ENCODE results near the gene ABCA1.

ABCA1 gene

DNA sequence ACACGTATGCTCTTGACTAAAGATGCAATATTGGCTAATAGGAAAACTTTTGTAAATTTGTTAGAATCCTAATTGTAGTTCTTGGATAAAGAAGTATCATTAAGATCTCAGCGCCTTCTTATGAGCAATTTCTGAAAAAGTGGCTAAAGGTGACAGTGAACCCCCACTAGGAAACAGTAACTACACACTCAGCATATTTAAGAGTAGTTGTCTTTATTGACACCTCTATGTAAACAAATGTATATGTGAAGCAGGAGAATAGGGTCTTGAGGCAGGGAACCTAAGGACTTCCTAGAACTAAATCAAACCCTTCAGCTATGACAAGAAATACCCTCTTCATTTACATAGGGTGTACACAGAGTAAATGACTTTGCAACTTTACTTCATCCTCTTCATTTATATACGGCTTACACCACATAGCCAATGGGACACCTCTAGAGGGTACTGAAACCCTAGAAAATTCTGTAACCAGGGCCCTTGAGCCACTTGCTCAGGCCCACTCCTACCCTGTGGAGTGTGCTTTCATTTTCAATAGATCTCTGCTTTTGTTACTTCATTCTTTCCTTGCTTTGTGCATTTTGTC, 177.7 kb downstream of the ABCA1 start:
- Histone ChIP-seq H3K27ac (no peak overlapping the region), H3K27me3 (no peaks in the 10 kb centered on the region), H3K9me3 (no peaks in the 10 kb centered on the region), H3K4me3 (no peak overlapping the region), H3K36me3 (peaks cover 8 to 28% (median 11%) of the 10 kb centered on the region in 3 donors), H3K4me1 (peaks cover 0 to 24% (median 6%) of the 10 kb centered on the region in 4 donors)
- intact Hi-C loops (cut with DNase I; ENCODE audit: low total_unique reads) = no loop called here
- TF ChIP-seq, protein P1, sequence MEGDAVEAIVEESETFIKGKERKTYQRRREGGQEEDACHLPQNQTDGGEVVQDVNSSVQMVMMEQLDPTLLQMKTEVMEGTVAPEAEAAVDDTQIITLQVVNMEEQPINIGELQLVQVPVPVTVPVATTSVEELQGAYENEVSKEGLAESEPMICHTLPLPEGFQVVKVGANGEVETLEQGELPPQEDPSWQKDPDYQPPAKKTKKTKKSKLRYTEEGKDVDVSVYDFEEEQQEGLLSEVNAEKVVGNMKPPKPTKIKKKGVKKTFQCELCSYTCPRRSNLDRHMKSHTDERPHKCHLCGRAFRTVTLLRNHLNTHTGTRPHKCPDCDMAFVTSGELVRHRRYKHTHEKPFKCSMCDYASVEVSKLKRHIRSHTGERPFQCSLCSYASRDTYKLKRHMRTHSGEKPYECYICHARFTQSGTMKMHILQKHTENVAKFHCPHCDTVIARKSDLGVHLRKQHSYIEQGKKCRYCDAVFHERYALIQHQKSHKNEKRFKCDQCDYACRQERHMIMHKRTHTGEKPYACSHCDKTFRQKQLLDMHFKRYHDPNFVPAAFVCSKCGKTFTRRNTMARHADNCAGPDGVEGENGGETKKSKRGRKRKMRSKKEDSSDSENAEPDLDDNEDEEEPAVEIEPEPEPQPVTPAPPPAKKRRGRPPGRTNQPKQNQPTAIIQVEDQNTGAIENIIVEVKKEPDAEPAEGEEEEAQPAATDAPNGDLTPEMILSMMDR (IDR thresholded peaks at IDR 0.05) = no peak
- no peak for DNase-seq

DNA sequence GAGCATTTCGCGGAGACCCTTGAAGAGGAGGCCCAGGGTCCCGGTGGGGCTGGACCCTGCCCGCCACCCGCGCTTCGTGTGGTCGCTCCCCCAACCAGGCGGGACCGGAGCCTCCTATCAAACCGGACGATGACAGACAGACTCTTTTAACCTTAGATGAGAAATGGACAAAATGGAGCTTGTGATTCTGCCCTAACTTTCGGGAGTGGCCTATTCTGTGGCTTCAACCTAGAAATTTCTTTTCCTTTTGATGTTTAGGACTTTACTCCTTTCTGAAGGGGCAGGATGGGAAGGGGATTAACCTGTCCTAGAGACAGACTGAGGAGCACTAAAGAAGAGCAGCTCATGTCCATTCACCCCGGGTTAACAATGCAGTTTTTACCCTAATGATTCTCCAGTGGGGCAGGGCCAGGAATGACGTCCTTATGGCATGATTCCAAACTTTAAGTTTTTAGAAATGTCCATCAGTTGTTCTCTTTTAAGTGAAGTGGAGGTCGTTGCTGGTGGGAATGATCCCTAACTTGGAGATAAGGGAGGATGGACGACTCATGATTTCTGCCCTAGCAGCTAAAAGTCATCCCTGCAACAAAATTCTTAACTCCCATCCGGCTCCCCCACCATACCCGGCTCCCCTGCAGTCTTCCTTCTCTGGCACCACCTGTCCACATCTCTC, 179.5 kb downstream of the ABCA1 start:
- no peak for DNase-seq
- intact Hi-C loops (cut with DNase I; ENCODE audit: low total_unique reads) = loop anchor here (10.0 kb wide), 1 partner anchor 654 kb away; the partner anchor contains the start of gene SMC2
- TF ChIP-seq, protein P1 (IDR thresholded peaks at IDR 0.05) = no peak
- H3K9me3 ChIP-seq = no peaks in the 10 kb centered on the region
- H3K27ac ChIP-seq = peak overlapping the region; percentile 93 to 95
- peaks cover 0 to 24% (median 6%) of the 10 kb centered on the region in 4 donors for H3K4me1 ChIP-seq
- peaks cover 0 to 13% (median 11%) of the 10 kb centered on the region in 3 donors for H3K36me3 ChIP-seq
- peak overlapping the region; percentile 82 to 84 for H3K4me3 ChIP-seq
- no peaks in the 10 kb centered on the region for H3K27me3 ChIP-seq

DNA sequence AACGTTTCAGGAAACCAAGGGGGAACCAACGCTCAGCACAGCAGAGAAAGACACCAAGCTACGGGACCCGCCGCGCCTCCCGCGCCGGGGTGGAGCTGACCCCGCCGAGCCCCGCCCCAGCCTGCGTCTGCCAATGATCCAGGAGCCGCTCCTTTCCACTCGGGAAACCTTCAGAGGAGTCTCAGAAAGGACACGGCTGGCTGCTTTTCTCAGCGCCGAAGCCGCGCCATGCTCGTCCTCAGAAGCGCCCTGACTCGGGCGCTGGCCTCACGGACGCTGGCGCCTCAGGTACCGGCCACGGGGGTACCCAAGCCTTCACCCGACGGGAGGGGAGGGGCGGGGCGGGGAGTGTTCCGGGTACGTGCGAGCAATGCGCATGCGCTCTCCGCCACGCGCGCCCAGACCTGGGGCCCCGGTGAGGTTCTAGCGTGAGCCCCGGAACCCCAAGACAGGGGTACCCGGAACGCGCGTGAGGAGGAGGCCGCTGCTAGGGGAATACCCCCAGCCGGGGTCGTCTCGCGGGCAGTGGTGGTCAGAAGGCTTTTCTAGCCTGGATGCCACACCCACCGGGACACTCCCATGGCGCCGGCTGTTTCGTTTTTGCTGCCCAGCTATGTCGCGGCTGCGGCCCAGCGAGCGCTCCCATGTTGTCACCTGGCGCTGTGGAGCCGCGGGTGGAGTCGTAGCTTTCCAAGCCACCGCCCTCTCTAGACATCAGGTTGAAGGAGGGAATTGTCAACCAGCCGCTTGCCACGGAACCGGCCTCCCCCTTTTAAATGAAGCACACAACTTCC, 180.2 kb downstream of the ABCA1 start, which contains the start of gene NIPSNAP3A:
Gene NIPSNAP3A, plus strand, starts transcription at position 119 of the 794 bp plus-strand sequence. Its CDS starts 110 bp downstream, at position 229.
- peak within 1 kb of the TSS; percentile 93 to 95 for H3K27ac ChIP-seq
- TF ChIP-seq, protein P1 (IDR thresholded peaks at IDR 0.05) = no peak
- H3K27me3 ChIP-seq = no peaks in the 10 kb centered on the region
- peak within 1 kb of the TSS; percentile 82 to 84 for H3K4me3 ChIP-seq
- H3K36me3 ChIP-seq = peaks cover 0 to 10% (median 8%) of the 10 kb centered on the region in 3 donors
- peaks cover 0 to 24% (median 6%) of the 10 kb centered on the region in 4 donors for H3K4me1 ChIP-seq
- H3K9me3 ChIP-seq = no peaks in the 10 kb centered on the region
- intact Hi-C loops (cut with DNase I; ENCODE audit: low total_unique reads) = loop anchor here (10.0 kb wide), 1 partner anchor 653 kb away; the partner anchor contains the start of gene SMC2
- peak; percentile 82 to 91 for DNase-seq

DNA sequence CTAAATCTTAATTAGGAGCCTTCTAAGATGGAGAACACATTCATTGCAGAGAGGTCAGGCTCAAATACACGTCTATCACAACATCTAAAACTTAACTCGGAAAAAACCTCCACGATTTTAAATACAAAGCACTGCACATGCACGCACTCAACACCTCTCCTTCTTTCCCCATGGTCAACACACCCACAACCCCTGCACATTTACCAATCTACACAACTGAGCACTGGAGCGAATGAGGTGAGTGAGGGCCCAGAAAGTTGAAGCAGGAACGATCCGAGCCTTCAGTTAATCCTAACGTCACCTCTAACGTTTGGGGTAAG, 180.8 kb downstream of the ABCA1 start:
- no peak for DNase-seq
- Histone ChIP-seq H3K9me3 (no peaks in the 10 kb centered on the region), H3K4me1 (peaks cover 0 to 24% (median 6%) of the 10 kb centered on the region in 4 donors), H3K4me3 (peak overlapping the region; percentile 82 to 84), H3K27ac (peak overlapping the region; percentile 93 to 95), H3K36me3 (peaks cover 0 to 4% (median 3%) of the 10 kb centered on the region in 3 donors), H3K27me3 (no peaks in the 10 kb centered on the region)
- intact Hi-C loops (cut with DNase I; ENCODE audit: low total_unique reads) = loop anchor here (10.0 kb wide), 1 partner anchor 652 kb away; the partner anchor contains the start of gene SMC2
- TF ChIP-seq, protein P1 (IDR thresholded peaks at IDR 0.05) = no peak

DNA sequence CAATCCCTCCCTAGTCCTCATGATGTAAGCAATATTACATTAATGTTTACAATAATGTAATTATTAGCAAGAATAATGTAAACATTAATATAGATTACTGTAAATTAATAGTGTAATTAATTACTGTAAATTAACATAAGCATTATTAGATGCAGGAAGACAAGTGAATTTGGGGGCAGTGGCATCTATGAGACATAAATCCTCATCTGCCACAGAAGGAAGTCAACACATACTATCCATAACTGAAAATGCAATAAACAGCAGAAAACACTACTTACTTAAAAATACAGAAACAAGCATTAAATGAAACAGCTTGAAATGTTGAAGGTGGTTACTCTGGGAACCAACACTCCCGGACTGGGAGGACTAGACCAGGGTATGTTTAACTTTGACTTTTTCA, 181.2 kb downstream of the ABCA1 start:
- H3K4me1 ChIP-seq = peaks cover 0 to 24% (median 6%) of the 10 kb centered on the region in 4 donors
- H3K9me3 ChIP-seq = no peaks in the 10 kb centered on the region
- intact Hi-C loops (cut with DNase I; ENCODE audit: low total_unique reads) = loop anchor here (10.0 kb wide), 1 partner anchor 652 kb away; the partner anchor contains the start of gene SMC2
- DNase-seq = no peak
- H3K27me3 ChIP-seq = no peaks in the 10 kb centered on the region
- H3K27ac ChIP-seq = peak overlapping the region in 1 of 2 donors; percentile 93
- peak overlapping the region; percentile 82 to 84 for H3K4me3 ChIP-seq
- peaks cover 0 to 3% (median 0%) of the 10 kb centered on the region in 3 donors for H3K36me3 ChIP-seq
- TF ChIP-seq, protein P1 (IDR thresholded peaks at IDR 0.05) = no peak
